Immature natural killer cell (primary cell): ENCODE results near the gene GAA. TPM values are rescaled to one million over a fixed set of nuclear protein-coding genes. Genes with fewer than 3 reads are reported as not detected.
A peak's percentile ranks its signal among the peaks of the same experiment; 100 is the strongest.

Source experiments
- DNase-seq, 3 donors: peaks; one replicate each; pipeline ENCODE4 v3.0.0; 2022; ENCODE audit warnings: mixed read lengths in 1 of 3
- H3K27ac Mint-ChIP-seq, 6 donors: one replicate each; pipeline ENCODE4 v1.8.0; 2020; ENCODE audit warnings: mixed read lengths in 6 of 6, mild to moderate bottlenecking in 5 of 6, inconsistent platforms in 4 of 6, moderate library complexity in 3 of 6
- H3K27me3 Mint-ChIP-seq, 3 donors: one replicate each; pipeline ENCODE4 v1.8.0; 2020 to 2021; ENCODE audit warnings: low read depth in 3 of 3, mild to moderate bottlenecking in 3 of 3, mixed read lengths in 3 of 3, moderate library complexity in 3 of 3, inconsistent platforms in 1 of 3
- H3K36me3 Mint-ChIP-seq, 3 donors: one replicate each; pipeline ENCODE4 v1.8.0; 2020; ENCODE audit warnings: mixed read lengths in 3 of 3, inconsistent platforms in 2 of 3, mild to moderate bottlenecking in 2 of 3
- H3K4me1 Mint-ChIP-seq, 2 donors: one replicate each; pipeline ENCODE4 v1.8.0; 2020; ENCODE audit warnings: inconsistent platforms in 2 of 2, mild to moderate bottlenecking in 2 of 2, mixed read lengths in 2 of 2, moderate library complexity in 1 of 2
- H3K4me3 Mint-ChIP-seq, 5 donors: one replicate each; pipeline ENCODE4 v1.8.0; 2020; ENCODE audit warnings: mild to moderate bottlenecking in 5 of 5, mixed read lengths in 5 of 5, inconsistent platforms in 3 of 5, moderate library complexity in 3 of 5
- H3K9me3 Mint-ChIP-seq, 6 donors: one replicate each; pipeline ENCODE4 v1.8.0; 2020; ENCODE audit warnings: mild to moderate bottlenecking in 6 of 6, mixed read lengths in 6 of 6, inconsistent platforms in 4 of 6, moderate library complexity in 3 of 6
- polyA plus RNA-seq, 3 donors: library from polyadenylated mRNA; unstranded; fragments of 300-500 nt; fragmentation: Illumina TruSeq; gene quantifications; one replicate each; pipeline ENCODE4 v1.2.3, GENCODE V29; 2021

The GAA gene
- polyA plus RNA-seq, 3 donors from 2014 or later = 14.7 to 20.0 (median 15.4) TPM

GRCh38 chr17:80122926-80123505, 21.6 kb downstream of the GAA start:
- Mint-ChIP-seq H3K36me3 (no peaks in the 10 kb centered on the region), H3K27ac (no peak overlapping the region)

GRCh38 chr17:80123791-80124190, 22.4 kb downstream of the GAA start:
- peaks cover 2 to 6% (median 2%) of the 10 kb centered on the region in 3 donors for H3K27me3 Mint-ChIP-seq
- H3K27ac Mint-ChIP-seq = no peak overlapping the region
- no peak for DNase-seq
- no peaks in the 10 kb centered on the region for H3K4me1 Mint-ChIP-seq
- no peaks in the 10 kb centered on the region for H3K36me3 Mint-ChIP-seq
- no peaks in the 10 kb centered on the region for H3K9me3 Mint-ChIP-seq
- H3K4me3 Mint-ChIP-seq = no peak overlapping the region

More at GRCh38 chr17:80122926-80123505, 21.6 kb downstream of the GAA start:
- no peak overlapping the region for H3K4me3 Mint-ChIP-seq
- DNase-seq = no peak
- no peaks in the 10 kb centered on the region for H3K9me3 Mint-ChIP-seq
- H3K27me3 Mint-ChIP-seq = peaks cover under 1 to 2% (median 2%) of the 10 kb centered on the region in 3 donors
- H3K4me1 Mint-ChIP-seq = no peaks in the 10 kb centered on the region

DNA sequence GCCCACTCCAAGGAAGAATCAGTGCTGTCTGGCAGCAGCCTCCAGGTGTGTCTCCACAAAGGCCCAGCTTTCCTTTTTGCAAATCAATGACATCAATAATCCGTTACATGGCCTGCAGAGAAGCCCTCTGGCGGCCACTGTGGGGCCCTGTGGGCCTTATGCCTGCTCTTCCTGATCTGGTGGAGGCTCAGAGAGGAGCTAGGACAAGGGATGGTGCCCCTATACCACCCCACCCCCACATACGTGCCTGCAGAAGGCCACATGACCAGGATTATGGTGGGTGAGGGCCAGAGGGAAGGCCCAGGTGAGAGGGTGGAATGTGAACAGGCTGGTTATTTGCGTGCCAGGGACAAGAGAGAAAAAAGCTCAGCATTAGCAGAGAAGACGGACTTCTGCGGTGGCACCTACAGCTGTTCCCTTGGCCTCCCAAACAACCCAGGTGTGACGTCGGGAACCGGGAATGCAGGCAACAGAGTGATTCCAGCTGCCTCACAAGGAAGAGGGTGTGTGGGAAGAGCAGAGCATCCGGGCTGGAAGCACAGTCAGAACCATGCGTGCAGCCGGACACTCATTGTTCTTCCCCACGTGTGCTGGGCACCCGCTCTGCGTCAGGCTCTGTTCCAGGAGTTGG, 23.1 kb downstream of the GAA start:
- Mint-ChIP-seq H3K4me3 (no peak overlapping the region), H3K27ac (no peak overlapping the region), H3K36me3 (no peaks in the 10 kb centered on the region), H3K4me1 (no peaks in the 10 kb centered on the region), H3K9me3 (no peaks in the 10 kb centered on the region), H3K27me3 (peaks cover 2 to 6% (median 2%) of the 10 kb centered on the region in 3 donors)
- DNase-seq = no peak

- no peak for DNase-seq
- Mint-ChIP-seq H3K27ac (no peak overlapping the region), H3K36me3 (no peaks in the 10 kb centered on the region), H3K4me3 (no peak overlapping the region), H3K4me1 (no peaks in the 10 kb centered on the region), H3K27me3 (peaks cover 2 to 6% (median 2%) of the 10 kb centered on the region in 3 donors), H3K9me3 (no peaks in the 10 kb centered on the region)
These were observed 24.5 kb downstream of the GAA start for GRCh38 chr17:80125656-80126448.

DNA sequence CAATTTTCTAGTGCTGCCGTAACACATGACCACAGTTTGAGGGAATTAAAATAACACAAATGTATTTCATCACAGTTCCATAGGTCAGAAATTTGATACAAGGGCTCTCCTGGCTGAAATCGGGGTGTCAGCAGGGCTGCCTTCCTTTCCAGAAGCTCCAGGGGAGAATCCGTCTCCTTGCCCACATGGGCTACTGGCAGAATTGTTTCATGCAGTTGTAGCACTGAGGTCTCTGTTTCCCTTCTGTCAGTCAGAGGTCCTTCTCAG, 25.0 kb downstream of the GAA start:
- Mint-ChIP-seq H3K4me3 (no peak overlapping the region), H3K27ac (no peak overlapping the region), H3K4me1 (no peaks in the 10 kb centered on the region), H3K9me3 (no peaks in the 10 kb centered on the region), H3K27me3 (peaks cover 2 to 6% (median 2%) of the 10 kb centered on the region in 3 donors), H3K36me3 (no peaks in the 10 kb centered on the region)
- DNase-seq = no peak

DNA sequence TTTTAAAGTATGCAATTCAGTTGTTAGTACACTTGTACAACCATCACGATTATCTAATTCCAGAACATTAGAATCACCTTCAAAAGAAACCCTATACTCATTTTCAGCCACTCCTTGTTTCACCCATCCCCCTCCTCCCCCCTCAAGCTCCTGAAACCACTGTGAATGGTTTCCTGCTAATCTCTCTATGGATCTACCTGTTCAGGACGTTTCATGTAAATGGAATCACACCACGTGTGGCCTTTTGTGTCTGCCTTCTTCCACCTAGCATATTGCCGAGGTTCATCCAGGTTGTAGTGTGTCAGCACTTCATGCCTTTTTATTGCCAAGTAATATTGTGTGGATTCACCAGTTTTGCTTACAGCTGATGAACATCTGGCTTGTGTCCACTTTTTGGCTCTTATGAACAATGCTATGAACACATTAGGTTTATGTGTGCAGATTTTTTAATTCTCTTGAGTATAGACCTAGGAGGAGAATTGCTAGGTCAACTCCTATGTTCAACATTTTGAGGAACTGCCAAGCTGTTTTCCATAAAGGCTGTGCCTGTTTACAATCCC, 27.7 kb downstream of the GAA start:
- H3K9me3 Mint-ChIP-seq = no peaks in the 10 kb centered on the region
- H3K36me3 Mint-ChIP-seq = peaks cover 0 to 14% (median 3%) of the 10 kb centered on the region in 3 donors
- no peak overlapping the region for H3K27ac Mint-ChIP-seq
- no peak overlapping the region for H3K4me3 Mint-ChIP-seq
- peaks cover 2 to 6% (median 5%) of the 10 kb centered on the region in 3 donors for H3K27me3 Mint-ChIP-seq
- DNase-seq = no peak
- H3K4me1 Mint-ChIP-seq = no peaks in the 10 kb centered on the region

- DNase-seq = no peak
- H3K4me1 Mint-ChIP-seq = no peaks in the 10 kb centered on the region
- no peak overlapping the region for H3K27ac Mint-ChIP-seq
- no peaks in the 10 kb centered on the region for H3K9me3 Mint-ChIP-seq
- H3K36me3 Mint-ChIP-seq = peaks cover 3 to 26% (median 6%) of the 10 kb centered on the region in 3 donors
- peaks cover 0 to 6% (median 5%) of the 10 kb centered on the region in 3 donors for H3K27me3 Mint-ChIP-seq
- H3K4me3 Mint-ChIP-seq = no peak overlapping the region
These were observed 29.6 kb downstream of the GAA start for GRCh38 chr17:80130992-80131391.

GRCh38 chr17:80132906-80133625, 31.7 kb downstream of the GAA start:
- Mint-ChIP-seq H3K27me3 (peaks cover 0 to 5% (median 5%) of the 10 kb centered on the region in 3 donors), H3K4me3 (no peak overlapping the region), H3K4me1 (no peaks in the 10 kb centered on the region), H3K27ac (peak overlapping the region; percentile 28 to 71 (median 46)), H3K36me3 (peaks cover 5 to 40% (median 20%) of the 10 kb centered on the region in 3 donors), H3K9me3 (no peaks in the 10 kb centered on the region)
- DNase-seq = no peak

DNA sequence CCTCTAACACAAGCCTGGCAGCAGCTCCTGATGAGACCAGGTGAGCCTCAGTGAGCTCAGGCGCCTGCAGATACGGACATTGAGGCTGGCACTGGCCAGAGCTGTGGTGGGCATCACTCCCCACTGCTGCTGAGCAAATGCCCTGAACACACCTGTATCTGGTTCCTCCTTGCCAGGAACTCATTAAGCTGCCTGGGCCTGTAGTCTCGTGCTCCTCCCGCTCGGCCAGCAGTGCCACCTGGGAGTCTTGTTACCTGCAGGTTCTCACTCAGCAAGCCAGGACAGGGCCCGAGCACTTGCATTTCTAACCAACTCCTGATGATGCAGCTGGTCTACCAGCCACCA, 32.2 kb downstream of the GAA start:
- Mint-ChIP-seq H3K36me3 (peaks cover 10 to 45% (median 24%) of the 10 kb centered on the region in 3 donors), H3K27ac (peak overlapping the region in 2 of 6 donors; percentile 28 to 70), H3K27me3 (peaks cover 0 to 5% (median 2%) of the 10 kb centered on the region in 3 donors), H3K4me3 (no peak overlapping the region), H3K4me1 (no peaks in the 10 kb centered on the region), H3K9me3 (no peaks in the 10 kb centered on the region)
- DNase-seq = no peak

DNA sequence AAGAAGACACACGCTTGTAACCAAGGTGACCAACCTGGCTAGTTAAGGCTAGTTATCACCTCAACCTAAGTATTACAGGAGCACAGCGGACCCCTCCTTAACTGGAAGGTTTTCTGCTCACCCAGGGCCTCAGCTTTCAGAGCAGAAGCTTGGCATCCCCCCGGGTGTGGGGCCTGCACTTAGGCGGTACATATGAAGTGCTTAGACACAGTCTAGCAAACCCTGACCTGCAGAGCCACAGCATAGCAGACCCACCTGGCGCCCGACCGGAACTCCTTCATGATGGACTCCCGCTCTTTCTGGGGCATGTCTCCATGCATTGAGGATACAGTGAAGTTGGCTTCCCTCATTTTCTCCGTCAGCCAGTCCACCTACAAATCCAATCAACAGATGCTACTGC, 35.8 kb downstream of the GAA start:
- peaks cover 27 to 66% (median 40%) of the 10 kb centered on the region in 3 donors for H3K36me3 Mint-ChIP-seq
- no peaks in the 10 kb centered on the region for H3K9me3 Mint-ChIP-seq
- no peak for DNase-seq
- peak overlapping the region in 1 of 6 donors; percentile 40 for H3K27ac Mint-ChIP-seq
- no peaks in the 10 kb centered on the region for H3K4me1 Mint-ChIP-seq
- no peak overlapping the region for H3K4me3 Mint-ChIP-seq
- peaks cover 0 to 5% (median under 1%) of the 10 kb centered on the region in 3 donors for H3K27me3 Mint-ChIP-seq

DNA sequence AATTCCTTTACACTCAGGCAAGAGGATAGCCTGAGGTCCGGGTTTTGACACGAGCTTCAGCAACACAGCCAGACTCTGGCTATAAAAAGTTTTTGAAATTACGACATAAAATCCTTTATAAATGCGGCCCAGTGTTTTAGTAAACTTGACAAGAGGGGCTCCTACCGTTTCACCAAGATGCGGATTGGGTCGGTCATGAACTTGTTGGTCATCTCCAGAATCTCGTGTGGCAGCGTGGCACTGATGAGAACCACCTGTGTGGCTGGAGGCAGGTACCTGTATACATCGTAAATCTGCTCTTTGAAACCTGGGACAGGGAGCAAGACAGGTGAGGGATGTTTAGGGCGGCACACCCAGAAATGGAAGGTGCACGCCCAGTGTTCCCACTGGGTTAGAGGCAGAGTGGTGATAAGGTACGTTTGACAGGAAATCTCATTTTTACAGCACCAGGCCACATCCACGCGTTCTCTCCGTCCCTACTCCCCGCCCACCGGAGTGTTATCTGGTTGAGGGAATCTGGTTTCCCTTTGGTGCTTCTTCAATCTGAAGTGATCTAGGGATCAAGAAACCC, 37.6 kb downstream of the GAA start:
- H3K36me3 Mint-ChIP-seq = peaks cover 27 to 57% (median 36%) of the 10 kb centered on the region in 3 donors
- H3K9me3 Mint-ChIP-seq = no peaks in the 10 kb centered on the region
- H3K27me3 Mint-ChIP-seq = peaks cover 0 to 2% (median 2%) of the 10 kb centered on the region in 3 donors
- no peak for DNase-seq
- H3K4me3 Mint-ChIP-seq = no peak overlapping the region
- no peak overlapping the region for H3K27ac Mint-ChIP-seq
- no peaks in the 10 kb centered on the region for H3K4me1 Mint-ChIP-seq

DNA sequence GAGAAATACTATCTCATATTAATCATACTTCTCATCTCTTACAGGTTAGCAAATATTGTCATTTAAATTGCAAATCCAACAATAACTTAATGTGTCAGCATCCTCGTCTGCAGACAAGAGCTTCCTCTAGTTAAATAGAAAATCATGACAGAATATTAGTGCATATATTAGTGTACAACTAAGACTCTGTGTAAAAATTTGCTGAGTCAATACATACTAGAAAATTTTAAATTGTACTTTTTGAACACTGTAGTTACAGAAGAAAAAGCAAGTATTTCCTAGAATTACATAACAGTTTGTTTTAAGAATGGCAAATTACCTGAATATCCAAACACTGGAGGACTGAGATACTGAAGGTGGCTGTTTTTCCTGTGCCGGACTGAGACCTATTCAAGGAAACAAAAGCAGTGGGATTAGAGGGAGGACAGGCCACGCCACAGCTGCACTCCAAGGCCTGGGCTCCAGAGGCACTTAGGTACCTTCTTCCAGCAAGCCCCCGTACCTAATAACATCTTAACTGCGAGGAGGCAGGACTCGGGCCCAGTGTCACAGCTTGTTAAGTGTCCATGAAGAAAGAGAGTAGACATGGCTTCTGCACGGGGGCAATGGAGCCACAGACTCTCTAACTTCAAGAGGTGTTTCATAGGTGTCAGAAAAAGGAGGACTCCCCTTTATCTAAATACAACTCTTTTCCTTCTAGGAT, 40.2 kb downstream of the GAA start:
- Mint-ChIP-seq H3K27ac (no peak overlapping the region), H3K4me3 (no peak overlapping the region), H3K4me1 (peaks cover 18 to 25% of the 10 kb centered on the region in 2 donors), H3K27me3 (peaks cover 0 to 6% (median 2%) of the 10 kb centered on the region in 3 donors), H3K36me3 (peaks cover 23 to 42% (median 34%) of the 10 kb centered on the region in 3 donors), H3K9me3 (no peaks in the 10 kb centered on the region)
- no peak for DNase-seq

GRCh38 chr17:80142929-80143328, 41.5 kb downstream of the GAA start:
- peaks cover 25 to 34% of the 10 kb centered on the region in 2 donors for H3K4me1 Mint-ChIP-seq
- H3K36me3 Mint-ChIP-seq = peaks cover 23 to 33% (median 25%) of the 10 kb centered on the region in 3 donors
- H3K27me3 Mint-ChIP-seq = peaks cover 4 to 14% (median 6%) of the 10 kb centered on the region in 3 donors
- no peak overlapping the region for H3K27ac Mint-ChIP-seq
- no peak overlapping the region for H3K4me3 Mint-ChIP-seq
- no peaks in the 10 kb centered on the region for H3K9me3 Mint-ChIP-seq
- DNase-seq = no peak
